ENCODE data around the gene GFOD2. TPM values are rescaled to one million over a fixed set of nuclear protein-coding genes. Genes with fewer than 3 reads are reported as not detected.

Gene GFOD2
- total and polyA plus RNA-seq, 2 of the 13 experiments (the other 11 are each of a cell fraction or from before 2014, with no cell fraction given), result 11.1 to 17.2 TPM

GRCh38 chr16:67667817-67668494 is 51.2 kb downstream of the GFOD2 start (continued):
- TF ChIP-seq, protein P1, sequence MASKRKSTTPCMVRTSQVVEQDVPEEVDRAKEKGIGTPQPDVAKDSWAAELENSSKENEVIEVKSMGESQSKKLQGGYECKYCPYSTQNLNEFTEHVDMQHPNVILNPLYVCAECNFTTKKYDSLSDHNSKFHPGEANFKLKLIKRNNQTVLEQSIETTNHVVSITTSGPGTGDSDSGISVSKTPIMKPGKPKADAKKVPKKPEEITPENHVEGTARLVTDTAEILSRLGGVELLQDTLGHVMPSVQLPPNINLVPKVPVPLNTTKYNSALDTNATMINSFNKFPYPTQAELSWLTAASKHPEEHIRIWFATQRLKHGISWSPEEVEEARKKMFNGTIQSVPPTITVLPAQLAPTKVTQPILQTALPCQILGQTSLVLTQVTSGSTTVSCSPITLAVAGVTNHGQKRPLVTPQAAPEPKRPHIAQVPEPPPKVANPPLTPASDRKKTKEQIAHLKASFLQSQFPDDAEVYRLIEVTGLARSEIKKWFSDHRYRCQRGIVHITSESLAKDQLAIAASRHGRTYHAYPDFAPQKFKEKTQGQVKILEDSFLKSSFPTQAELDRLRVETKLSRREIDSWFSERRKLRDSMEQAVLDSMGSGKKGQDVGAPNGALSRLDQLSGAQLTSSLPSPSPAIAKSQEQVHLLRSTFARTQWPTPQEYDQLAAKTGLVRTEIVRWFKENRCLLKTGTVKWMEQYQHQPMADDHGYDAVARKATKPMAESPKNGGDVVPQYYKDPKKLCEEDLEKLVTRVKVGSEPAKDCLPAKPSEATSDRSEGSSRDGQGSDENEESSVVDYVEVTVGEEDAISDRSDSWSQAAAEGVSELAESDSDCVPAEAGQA (IDR thresholded peaks at IDR 0.05; ENCODE audit: low read depth), result no peak
- TF ChIP-seq, protein P1 (CRISPR knock-in tag; IDR thresholded peaks at IDR 0.05; ENCODE audit: borderline replicate concordance), result no peak
- TF ChIP-seq, protein P2, sequence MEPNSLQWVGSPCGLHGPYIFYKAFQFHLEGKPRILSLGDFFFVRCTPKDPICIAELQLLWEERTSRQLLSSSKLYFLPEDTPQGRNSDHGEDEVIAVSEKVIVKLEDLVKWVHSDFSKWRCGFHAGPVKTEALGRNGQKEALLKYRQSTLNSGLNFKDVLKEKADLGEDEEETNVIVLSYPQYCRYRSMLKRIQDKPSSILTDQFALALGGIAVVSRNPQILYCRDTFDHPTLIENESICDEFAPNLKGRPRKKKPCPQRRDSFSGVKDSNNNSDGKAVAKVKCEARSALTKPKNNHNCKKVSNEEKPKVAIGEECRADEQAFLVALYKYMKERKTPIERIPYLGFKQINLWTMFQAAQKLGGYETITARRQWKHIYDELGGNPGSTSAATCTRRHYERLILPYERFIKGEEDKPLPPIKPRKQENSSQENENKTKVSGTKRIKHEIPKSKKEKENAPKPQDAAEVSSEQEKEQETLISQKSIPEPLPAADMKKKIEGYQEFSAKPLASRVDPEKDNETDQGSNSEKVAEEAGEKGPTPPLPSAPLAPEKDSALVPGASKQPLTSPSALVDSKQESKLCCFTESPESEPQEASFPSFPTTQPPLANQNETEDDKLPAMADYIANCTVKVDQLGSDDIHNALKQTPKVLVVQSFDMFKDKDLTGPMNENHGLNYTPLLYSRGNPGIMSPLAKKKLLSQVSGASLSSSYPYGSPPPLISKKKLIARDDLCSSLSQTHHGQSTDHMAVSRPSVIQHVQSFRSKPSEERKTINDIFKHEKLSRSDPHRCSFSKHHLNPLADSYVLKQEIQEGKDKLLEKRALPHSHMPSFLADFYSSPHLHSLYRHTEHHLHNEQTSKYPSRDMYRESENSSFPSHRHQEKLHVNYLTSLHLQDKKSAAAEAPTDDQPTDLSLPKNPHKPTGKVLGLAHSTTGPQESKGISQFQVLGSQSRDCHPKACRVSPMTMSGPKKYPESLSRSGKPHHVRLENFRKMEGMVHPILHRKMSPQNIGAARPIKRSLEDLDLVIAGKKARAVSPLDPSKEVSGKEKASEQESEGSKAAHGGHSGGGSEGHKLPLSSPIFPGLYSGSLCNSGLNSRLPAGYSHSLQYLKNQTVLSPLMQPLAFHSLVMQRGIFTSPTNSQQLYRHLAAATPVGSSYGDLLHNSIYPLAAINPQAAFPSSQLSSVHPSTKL (CRISPR knock-in tag; IDR thresholded peaks at IDR 0.05), result peak; percentile 57
- TF ChIP-seq ZKSCAN5 (CRISPR knock-in tag; IDR thresholded peaks at IDR 0.05) (no peak), CCAR2 (optimal IDR thresholded peaks at IDR 0.05; ENCODE audit: low read depth, low read length) (no peak), MEIS1 (CRISPR knock-in tag; IDR thresholded peaks at IDR 0.05; ENCODE audit: borderline replicate concordance) (peak; percentile 80; the same call in 1 of the 2 replicates), JARID2 (CRISPR knock-in tag; IDR thresholded peaks at IDR 0.05; ENCODE audit: insufficient replicate concordance) (no peak), SALL1 (CRISPR knock-in tag; IDR thresholded peaks at IDR 0.05) (peak; percentile 87), ARID2 (CRISPR knock-in tag; IDR thresholded peaks at IDR 0.05; ENCODE audit: borderline replicate concordance) (peak; percentile 93; the same call in 1 of the 2 replicates), MAZ (IDR thresholded peaks at IDR 0.05; ENCODE audit: borderline replicate concordance, low read depth, low read length) (no peak; the same call in 1 of the 2 replicates), MAZ (CRISPR knock-in tag; IDR thresholded peaks at IDR 0.05; ENCODE audit: low read depth) (peak; percentile 83), RBM22 (optimal IDR thresholded peaks at IDR 0.05; ENCODE audit: low read length) (no peak), CAMTA2 (CRISPR knock-in tag; IDR thresholded peaks at IDR 0.05; ENCODE audit: borderline replicate concordance) (no peak), JUND (CRISPR knock-in tag; IDR thresholded peaks at IDR 0.05) (peak; percentile 65; the same call in 1 of the 2 replicates)
- TF ChIP-seq, protein P3, sequence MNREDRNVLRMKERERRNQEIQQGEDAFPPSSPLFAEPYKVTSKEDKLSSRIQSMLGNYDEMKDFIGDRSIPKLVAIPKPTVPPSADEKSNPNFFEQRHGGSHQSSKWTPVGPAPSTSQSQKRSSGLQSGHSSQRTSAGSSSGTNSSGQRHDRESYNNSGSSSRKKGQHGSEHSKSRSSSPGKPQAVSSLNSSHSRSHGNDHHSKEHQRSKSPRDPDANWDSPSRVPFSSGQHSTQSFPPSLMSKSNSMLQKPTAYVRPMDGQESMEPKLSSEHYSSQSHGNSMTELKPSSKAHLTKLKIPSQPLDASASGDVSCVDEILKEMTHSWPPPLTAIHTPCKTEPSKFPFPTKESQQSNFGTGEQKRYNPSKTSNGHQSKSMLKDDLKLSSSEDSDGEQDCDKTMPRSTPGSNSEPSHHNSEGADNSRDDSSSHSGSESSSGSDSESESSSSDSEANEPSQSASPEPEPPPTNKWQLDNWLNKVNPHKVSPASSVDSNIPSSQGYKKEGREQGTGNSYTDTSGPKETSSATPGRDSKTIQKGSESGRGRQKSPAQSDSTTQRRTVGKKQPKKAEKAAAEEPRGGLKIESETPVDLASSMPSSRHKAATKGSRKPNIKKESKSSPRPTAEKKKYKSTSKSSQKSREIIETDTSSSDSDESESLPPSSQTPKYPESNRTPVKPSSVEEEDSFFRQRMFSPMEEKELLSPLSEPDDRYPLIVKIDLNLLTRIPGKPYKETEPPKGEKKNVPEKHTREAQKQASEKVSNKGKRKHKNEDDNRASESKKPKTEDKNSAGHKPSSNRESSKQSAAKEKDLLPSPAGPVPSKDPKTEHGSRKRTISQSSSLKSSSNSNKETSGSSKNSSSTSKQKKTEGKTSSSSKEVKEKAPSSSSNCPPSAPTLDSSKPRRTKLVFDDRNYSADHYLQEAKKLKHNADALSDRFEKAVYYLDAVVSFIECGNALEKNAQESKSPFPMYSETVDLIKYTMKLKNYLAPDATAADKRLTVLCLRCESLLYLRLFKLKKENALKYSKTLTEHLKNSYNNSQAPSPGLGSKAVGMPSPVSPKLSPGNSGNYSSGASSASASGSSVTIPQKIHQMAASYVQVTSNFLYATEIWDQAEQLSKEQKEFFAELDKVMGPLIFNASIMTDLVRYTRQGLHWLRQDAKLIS (CRISPR knock-in tag; IDR thresholded peaks at IDR 0.05), result no peak
